ENCODE results near the gene TPK1.
"Not testable (repeated sequence)": the region's sequence is repeated elsewhere in the genome, so short reads cannot be mapped to it uniquely, and the experiment has no call there.

Gene TPK1

DNA sequence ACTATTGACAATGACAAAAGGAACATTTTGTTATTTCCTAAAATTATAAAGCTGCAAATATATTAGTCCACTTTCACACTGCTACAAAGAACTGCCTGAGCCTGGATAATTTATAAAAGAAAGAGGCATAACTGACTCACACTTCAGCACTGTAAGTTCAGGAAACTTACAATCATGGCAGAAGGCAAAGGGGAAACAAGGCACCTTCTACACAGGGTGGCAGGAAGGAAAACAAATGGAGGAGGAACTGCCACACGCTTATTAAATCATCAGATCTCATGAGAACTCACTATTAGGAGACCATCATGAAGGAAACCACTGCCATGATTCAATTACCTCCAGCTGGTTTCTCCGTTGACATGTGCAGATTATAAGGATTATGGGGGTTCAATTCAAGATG lies 203.1 kb downstream of the TPK1 start:
- H3K27me3 Mint-ChIP-seq (ENCODE audit: low read depth) = no peaks in the 10 kb centered on the region
- no peak overlapping the region for H3K4me3 Mint-ChIP-seq
- H3K27ac Mint-ChIP-seq = no peak overlapping the region
- H3K4me1 Mint-ChIP-seq (ENCODE audit: low read depth) = no peaks in the 10 kb centered on the region
- H3K36me3 Mint-ChIP-seq (ENCODE audit: low read depth) = no peaks in the 10 kb centered on the region
- peaks cover 13% of the 10 kb centered on the region for H3K9me3 Mint-ChIP-seq

DNA sequence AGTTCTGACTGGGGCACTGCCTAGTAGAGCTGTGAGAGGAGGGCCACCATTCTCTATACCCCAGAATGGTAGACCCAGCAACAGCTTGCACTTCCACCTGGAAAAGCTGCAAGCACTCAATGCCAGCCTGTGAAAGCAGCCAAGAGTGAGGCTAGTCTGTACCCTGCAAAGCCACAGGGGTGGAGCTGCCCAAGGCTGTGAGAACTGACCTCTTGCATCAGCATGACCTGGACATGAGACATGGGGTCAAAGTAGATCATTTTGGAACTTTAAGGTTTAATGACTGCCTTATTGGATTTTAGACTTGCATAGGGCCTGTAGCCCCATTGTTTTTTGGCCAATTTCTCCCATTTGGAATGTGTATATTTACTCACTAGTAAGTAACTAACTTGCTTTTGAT lies 206.3 kb downstream of the TPK1 start:
- no peaks in the 10 kb centered on the region for H3K27me3 Mint-ChIP-seq (ENCODE audit: low read depth)
- H3K4me3 Mint-ChIP-seq = no peak overlapping the region
- no peaks in the 10 kb centered on the region for H3K4me1 Mint-ChIP-seq (ENCODE audit: low read depth)
- no peak overlapping the region for H3K27ac Mint-ChIP-seq
- no peaks in the 10 kb centered on the region for H3K36me3 Mint-ChIP-seq (ENCODE audit: low read depth)
- H3K9me3 Mint-ChIP-seq = peaks cover 13% of the 10 kb centered on the region

DNA sequence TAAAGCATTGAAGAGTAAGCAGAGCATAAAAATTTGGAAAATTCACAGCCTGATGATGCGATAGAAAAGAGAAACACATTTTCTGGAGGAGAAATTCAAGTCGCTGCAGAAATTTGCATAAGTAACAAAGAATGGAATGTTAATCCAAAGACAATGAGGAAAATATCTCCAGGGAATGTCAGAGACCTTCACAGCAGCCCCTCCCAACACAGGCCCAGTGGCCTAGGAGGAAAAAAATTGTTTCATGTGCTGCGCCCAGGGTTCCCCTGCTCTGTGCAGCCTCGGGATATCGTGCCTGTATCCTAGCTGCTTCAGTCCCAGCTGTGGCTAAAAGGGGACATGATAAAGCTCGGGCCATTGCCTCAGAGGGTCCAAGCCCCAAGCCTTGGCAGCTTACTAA lies 206.8 kb downstream of the TPK1 start:
- no peak overlapping the region for H3K27ac Mint-ChIP-seq
- H3K27me3 Mint-ChIP-seq (ENCODE audit: low read depth) = no peaks in the 10 kb centered on the region

DNA sequence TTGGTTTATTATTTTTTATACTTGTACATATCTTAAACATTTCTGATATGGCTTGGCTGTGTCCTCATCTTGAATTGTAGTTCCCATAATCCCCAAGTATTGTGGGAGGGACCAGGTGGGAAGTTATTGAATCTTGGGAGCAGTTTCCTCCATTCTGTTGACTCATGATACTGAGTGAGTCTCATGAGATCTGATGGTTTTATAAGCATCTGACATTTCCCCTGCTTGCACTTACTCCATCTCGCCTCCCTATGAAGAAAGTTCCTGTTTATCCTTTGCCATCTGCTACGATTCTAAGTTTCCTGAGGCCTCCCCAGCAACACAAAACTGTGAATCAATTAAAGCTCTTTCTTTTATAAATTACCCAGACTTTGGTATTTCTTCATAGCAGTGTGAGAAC lies 207.7 kb downstream of the TPK1 start:
- peaks cover 13% of the 10 kb centered on the region for H3K9me3 Mint-ChIP-seq
- no peaks in the 10 kb centered on the region for H3K4me1 Mint-ChIP-seq (ENCODE audit: low read depth)
- no peaks in the 10 kb centered on the region for H3K27me3 Mint-ChIP-seq (ENCODE audit: low read depth)
- no peak overlapping the region for H3K27ac Mint-ChIP-seq
- no peak overlapping the region for H3K4me3 Mint-ChIP-seq
- no peaks in the 10 kb centered on the region for H3K36me3 Mint-ChIP-seq (ENCODE audit: low read depth)

More for the DNA sequence above, 206.8 kb downstream of the TPK1 start:
- Mint-ChIP-seq H3K4me3 (no peak overlapping the region), H3K9me3 (peaks cover 13% of the 10 kb centered on the region), H3K4me1 (ENCODE audit: low read depth) (no peaks in the 10 kb centered on the region), H3K36me3 (ENCODE audit: low read depth) (no peaks in the 10 kb centered on the region)

DNA sequence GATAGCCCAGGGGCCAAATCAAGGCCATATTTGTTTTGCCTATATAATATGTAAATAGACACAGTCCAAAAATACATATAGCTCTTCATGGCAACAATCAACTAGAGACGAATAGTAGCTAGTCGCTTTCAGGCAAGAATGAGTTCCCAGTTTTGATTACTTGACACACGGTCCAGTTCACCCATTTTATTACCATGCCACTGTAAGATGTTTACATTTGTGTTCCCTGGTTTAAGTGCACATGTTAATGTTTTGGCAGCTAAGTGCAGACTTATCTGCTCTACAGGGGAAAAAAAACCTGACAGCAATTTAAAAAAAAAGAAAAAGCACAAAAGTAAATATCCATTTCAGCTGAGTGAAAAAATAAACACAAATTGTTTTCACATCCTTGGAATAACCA lies 213.1 kb downstream of the TPK1 start:
- Mint-ChIP-seq H3K36me3 (ENCODE audit: low read depth) (no peaks in the 10 kb centered on the region), H3K27me3 (ENCODE audit: low read depth) (no peaks in the 10 kb centered on the region), H3K9me3 (no peaks in the 10 kb centered on the region), H3K4me3 (no peak overlapping the region), H3K27ac (no peak overlapping the region), H3K4me1 (ENCODE audit: low read depth) (no peaks in the 10 kb centered on the region)

DNA sequence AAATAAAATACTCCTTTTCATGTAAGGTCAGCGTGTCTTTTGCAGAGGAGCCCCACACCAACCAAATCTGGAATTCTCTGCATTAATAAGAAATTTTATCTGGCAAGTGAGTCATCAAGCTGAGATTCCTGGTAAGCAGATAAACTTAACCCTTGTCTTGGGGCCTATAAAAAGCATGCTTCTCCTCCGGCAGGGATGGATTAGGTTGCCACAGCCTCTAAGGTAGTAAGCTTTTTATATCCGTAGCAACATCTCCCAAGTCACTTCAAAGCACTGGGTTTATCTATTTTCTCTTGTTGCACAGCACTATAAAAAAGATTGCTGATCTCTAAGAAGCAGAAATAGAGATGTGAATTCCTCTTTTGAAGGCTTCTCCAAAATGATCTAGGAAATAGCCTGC lies 229.6 kb downstream of the TPK1 start:
- Mint-ChIP-seq H3K36me3 (ENCODE audit: low read depth) (no peaks in the 10 kb centered on the region), H3K4me1 (ENCODE audit: low read depth) (no peaks in the 10 kb centered on the region), H3K27ac (no peak overlapping the region), H3K4me3 (no peak overlapping the region), H3K27me3 (ENCODE audit: low read depth) (no peaks in the 10 kb centered on the region), H3K9me3 (no peaks in the 10 kb centered on the region)

DNA sequence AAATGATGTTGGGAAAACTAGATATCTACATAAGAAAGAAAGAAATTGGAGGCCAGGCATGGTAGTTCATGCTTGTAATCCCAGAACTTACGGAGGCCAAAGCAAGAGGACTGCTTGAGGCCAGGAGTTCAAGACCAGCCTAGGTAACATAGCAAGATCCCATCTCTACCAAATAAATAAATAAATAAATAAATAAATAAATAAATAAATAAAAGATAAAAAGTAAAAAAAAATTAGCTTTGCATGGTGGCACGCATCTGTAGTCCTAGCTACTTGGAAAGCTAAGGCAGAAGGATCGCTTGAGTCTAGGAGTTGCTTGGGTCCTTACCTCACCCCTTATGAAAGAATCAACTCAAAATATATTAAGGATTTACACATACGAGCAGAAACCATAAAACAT lies 238.9 kb downstream of the TPK1 start:
- Mint-ChIP-seq H3K27ac (no peak overlapping the region), H3K27me3 (ENCODE audit: low read depth) (no peaks in the 10 kb centered on the region), H3K4me3 (no peak overlapping the region), H3K9me3 (peaks cover 26% of the 10 kb centered on the region), H3K36me3 (ENCODE audit: low read depth) (peaks cover 4% of the 10 kb centered on the region), H3K4me1 (ENCODE audit: low read depth) (no peaks in the 10 kb centered on the region)

DNA sequence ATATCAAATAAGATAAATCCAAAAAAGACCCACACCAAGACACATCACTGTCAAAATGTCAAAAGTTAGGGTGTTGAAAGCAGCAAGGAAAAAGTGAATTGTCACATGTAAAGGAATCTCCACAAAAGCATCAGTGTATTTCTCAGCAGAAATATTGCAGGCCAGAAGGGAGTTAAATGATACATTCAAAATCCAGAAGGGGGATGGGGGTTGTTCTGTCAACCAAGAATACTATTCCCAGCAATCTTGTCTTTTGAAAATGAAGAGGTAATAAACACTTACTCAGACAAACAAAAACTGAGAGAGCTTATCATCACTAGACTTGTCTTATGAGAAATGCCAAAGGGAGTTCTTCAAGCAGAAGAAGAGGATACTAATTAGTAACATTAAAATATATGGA lies 241.3 kb downstream of the TPK1 start:
- Mint-ChIP-seq H3K9me3 (peaks cover 26% of the 10 kb centered on the region), H3K27ac (no peak overlapping the region), H3K36me3 (ENCODE audit: low read depth) (peaks cover 4% of the 10 kb centered on the region)

DNA sequence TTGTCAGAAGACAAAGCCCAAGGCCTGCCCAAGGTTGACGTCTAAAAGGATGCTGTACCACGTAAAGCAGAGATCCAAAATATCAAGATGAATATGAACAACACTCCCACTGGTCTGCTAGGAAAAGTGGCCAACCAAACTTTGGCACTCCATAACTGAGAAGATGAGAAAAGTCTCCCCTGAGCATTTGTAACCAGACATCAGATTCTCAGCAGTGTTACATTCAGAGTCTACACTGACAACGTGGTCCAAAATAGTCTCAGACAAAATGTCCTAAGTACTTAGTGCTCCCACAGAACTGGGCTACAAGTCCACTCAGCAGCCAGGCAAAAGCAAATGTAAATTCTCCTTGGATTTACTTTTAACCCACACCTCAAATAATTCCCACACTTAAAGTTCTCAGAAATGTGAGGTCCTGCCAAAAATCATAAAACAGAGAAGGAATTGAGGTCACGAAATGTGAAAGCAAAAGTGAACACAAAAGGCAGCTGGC lies 247.2 kb downstream of the TPK1 start:
- H3K9me3 Mint-ChIP-seq = peaks cover 4% of the 10 kb centered on the region
- H3K4me3 Mint-ChIP-seq = no peak overlapping the region
- no peaks in the 10 kb centered on the region for H3K27me3 Mint-ChIP-seq (ENCODE audit: low read depth)
- H3K4me1 Mint-ChIP-seq (ENCODE audit: low read depth) = no peaks in the 10 kb centered on the region
- no peaks in the 10 kb centered on the region for H3K36me3 Mint-ChIP-seq (ENCODE audit: low read depth)
- H3K27ac Mint-ChIP-seq = no peak overlapping the region

More for the DNA sequence above, 241.3 kb downstream of the TPK1 start:
- H3K4me3 Mint-ChIP-seq = no peak overlapping the region
- no peaks in the 10 kb centered on the region for H3K4me1 Mint-ChIP-seq (ENCODE audit: low read depth)
- no peaks in the 10 kb centered on the region for H3K27me3 Mint-ChIP-seq (ENCODE audit: low read depth)

DNA sequence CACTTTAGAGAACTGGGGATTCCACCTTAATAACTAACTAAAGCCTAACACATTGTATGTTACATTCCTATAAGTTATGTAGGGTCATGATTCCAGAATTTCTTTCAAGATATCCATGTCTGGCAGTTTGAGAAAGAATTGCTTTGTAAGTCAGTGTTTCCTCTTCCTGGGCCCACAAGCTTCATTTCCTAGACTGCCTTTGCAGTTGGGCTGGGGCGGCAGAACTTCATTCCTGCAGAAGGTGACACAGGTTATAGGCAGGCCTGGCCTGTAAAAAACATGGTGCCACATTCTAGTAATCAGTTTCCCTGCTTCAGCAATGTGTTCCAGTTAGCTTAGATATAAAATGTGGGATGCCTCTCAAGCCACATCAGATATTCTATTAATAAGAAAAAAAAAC lies 248.2 kb downstream of the TPK1 start:
- H3K4me3 Mint-ChIP-seq = no peak overlapping the region
- no peak overlapping the region for H3K27ac Mint-ChIP-seq
- H3K27me3 Mint-ChIP-seq (ENCODE audit: low read depth) = no peaks in the 10 kb centered on the region
- no peaks in the 10 kb centered on the region for H3K9me3 Mint-ChIP-seq
- H3K36me3 Mint-ChIP-seq (ENCODE audit: low read depth) = no peaks in the 10 kb centered on the region
- H3K4me1 Mint-ChIP-seq (ENCODE audit: low read depth) = no peaks in the 10 kb centered on the region

DNA sequence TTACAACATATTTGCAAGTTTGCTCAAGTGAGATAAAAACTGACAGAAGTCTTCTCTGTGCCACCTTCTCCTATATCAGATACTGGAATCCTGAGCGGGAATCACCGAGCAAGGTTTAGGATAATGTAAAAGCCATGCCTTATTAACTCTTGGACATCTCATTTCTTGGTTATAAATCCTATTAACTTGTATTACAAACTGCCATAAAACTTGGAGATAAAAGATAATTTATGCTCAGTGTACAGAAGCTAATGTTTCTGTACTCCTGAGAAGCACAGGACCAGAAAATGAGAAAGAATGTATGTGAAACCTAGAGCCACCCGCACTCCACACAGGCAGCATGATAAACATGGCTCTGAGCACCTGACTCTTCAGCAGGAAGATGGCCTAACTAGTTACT lies 251.1 kb downstream of the TPK1 start:
- Mint-ChIP-seq H3K4me1 (ENCODE audit: low read depth) (no peaks in the 10 kb centered on the region), H3K27ac (no peak overlapping the region), H3K36me3 (ENCODE audit: low read depth) (no peaks in the 10 kb centered on the region)

DNA sequence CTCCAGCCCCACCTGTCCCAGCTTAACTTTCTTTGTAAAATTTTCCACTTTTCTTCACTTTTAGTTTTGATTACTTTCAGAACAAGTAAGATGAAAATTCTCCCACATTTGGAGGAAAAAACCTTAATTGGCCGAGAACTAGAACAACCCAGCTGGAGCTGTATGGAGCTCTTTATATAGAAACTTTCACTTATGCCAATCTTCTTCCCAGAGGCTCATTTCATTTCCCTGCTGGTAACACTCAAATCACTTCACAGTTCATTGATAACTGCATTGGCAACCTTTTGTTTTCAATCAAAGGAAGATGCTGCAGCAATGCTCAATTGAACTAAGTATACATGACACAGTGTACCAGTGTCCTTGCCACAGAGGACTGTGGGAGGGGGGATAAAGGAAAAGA lies 256.2 kb downstream of the TPK1 start:
- no peaks in the 10 kb centered on the region for H3K4me1 Mint-ChIP-seq (ENCODE audit: low read depth)
- no peaks in the 10 kb centered on the region for H3K27me3 Mint-ChIP-seq (ENCODE audit: low read depth)
- no peaks in the 10 kb centered on the region for H3K36me3 Mint-ChIP-seq (ENCODE audit: low read depth)
- no peak overlapping the region for H3K4me3 Mint-ChIP-seq
- H3K27ac Mint-ChIP-seq = no peak overlapping the region
- H3K9me3 Mint-ChIP-seq = no peaks in the 10 kb centered on the region

More for the DNA sequence above, 251.1 kb downstream of the TPK1 start:
- no peaks in the 10 kb centered on the region for H3K27me3 Mint-ChIP-seq (ENCODE audit: low read depth)
- H3K9me3 Mint-ChIP-seq = no peaks in the 10 kb centered on the region
- H3K4me3 Mint-ChIP-seq = no peak overlapping the region

DNA sequence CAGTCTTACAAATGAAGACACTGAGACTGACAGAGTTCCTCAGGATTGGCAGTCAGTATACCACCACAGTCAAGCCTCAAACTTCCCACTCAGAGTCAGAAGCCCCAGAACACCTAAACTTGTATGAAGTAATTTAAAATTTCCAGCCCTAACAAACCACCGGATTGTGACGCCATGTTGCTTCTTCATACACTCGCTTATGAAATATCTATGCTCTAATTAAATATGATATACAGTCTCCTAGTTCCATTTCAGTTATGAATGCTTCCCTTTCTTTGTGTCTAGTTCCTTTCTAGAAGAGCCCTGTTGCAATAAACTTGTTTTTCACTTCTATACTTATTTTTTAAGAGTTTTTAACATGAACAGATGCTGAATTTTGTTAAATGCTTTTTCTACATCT lies 260.4 kb downstream of the TPK1 start:
- no peaks in the 10 kb centered on the region for H3K27me3 Mint-ChIP-seq (ENCODE audit: low read depth)
- H3K4me3 Mint-ChIP-seq = no peak overlapping the region
- no peaks in the 10 kb centered on the region for H3K36me3 Mint-ChIP-seq (ENCODE audit: low read depth)
- H3K4me1 Mint-ChIP-seq (ENCODE audit: low read depth) = no peaks in the 10 kb centered on the region
- no peak overlapping the region for H3K27ac Mint-ChIP-seq
- no peaks in the 10 kb centered on the region for H3K9me3 Mint-ChIP-seq

DNA sequence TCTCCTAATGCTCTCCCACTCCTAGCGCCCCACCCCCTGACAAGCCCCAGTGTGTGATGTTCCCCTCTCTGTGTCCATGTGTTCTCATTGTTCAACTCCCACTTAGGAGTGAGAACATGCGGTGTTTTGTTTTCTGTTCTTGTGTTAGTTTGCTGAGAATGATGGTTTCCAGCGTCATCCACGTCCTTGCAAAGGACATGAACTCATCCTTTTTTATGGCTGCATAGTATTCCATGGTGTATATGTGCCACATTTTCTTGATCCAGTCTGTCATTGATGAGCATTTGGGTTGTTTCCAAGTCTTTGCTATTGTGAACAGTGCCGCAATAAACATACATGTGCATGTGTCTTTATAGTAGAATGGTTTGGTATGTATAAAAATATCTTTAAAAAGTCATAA lies 261.1 kb downstream of the TPK1 start:
- not testable (repeated sequence) for H3K4me1 Mint-ChIP-seq (ENCODE audit: low read depth); H3K27me3 Mint-ChIP-seq (ENCODE audit: low read depth); H3K9me3 Mint-ChIP-seq; H3K4me3 Mint-ChIP-seq; H3K27ac Mint-ChIP-seq; H3K36me3 Mint-ChIP-seq (ENCODE audit: low read depth)

DNA sequence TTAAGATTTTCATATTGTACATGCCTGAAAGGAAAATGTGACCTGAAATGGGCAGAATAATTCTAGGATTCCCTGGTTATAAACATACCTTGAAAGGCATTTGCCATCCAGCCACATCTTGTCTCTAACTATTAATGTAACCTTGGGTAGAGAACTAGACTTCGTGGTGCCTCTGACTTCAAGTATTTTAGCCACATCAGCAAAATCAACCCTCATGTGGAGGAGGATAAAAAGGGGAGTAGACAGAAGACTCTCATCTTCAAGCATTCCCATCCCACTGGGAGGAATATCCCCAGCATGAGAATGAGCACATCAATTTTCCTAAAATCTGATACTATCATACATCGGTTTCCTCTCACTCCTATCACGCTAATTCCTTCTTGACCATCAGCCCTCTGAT lies 267.6 kb downstream of the TPK1 start:
- no peak overlapping the region for H3K4me3 Mint-ChIP-seq
- no peaks in the 10 kb centered on the region for H3K27me3 Mint-ChIP-seq (ENCODE audit: low read depth)
- H3K36me3 Mint-ChIP-seq (ENCODE audit: low read depth) = no peaks in the 10 kb centered on the region
- H3K4me1 Mint-ChIP-seq (ENCODE audit: low read depth) = no peaks in the 10 kb centered on the region
- no peak overlapping the region for H3K27ac Mint-ChIP-seq
- H3K9me3 Mint-ChIP-seq = no peaks in the 10 kb centered on the region

DNA sequence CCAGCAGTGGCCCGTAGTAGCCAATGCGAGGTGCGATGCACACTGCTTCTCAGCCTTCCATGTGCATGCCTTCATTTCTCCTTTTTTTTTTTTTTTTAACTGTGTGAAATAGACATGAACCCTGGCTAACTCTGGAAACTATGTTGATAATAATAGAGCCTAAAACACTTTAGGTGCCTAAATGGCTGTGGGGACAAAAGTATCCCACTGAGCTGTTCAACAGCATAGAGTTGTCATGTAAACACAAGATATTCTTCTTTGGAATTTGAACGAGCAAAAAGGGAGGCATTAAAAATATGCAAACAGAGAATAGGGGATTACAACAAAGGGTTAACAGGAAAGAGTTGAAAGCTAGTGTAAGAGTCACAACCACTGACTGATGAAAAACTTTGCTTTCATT lies 270.3 kb downstream of the TPK1 start:
- Mint-ChIP-seq H3K4me3 (no peak overlapping the region), H3K27ac (no peak overlapping the region), H3K4me1 (ENCODE audit: low read depth) (no peaks in the 10 kb centered on the region), H3K9me3 (peaks cover 4% of the 10 kb centered on the region), H3K36me3 (ENCODE audit: low read depth) (no peaks in the 10 kb centered on the region), H3K27me3 (ENCODE audit: low read depth) (no peaks in the 10 kb centered on the region)

Measured in T-helper 1 cell treated with Interleukin-12 subunit alpha and Interleukin-12 subunit beta and Interleukin-4 antibody, amounts not matched to agents 30 μg/mL and 1 μg/mL, for 36 hours (primary cell).